ENCODE data around the gene EPHA8.

EPHA8 gene

GRCh38 chr1:22588899-22589422, 25.7 kb downstream of the EPHA8 start:
- no peaks in the 10 kb centered on the region for H3K9me3 ChIP-seq (ENCODE audit: control insufficient read depth, low read length)
- no peak overlapping the region for H3K4me3 ChIP-seq (ENCODE audit: insufficient read depth, low read depth, low read length, poor library complexity, severe bottlenecking)
- H3K4me1 ChIP-seq (ENCODE audit: control insufficient read depth, insufficient read depth, low read length, poor library complexity, severe bottlenecking), result no peaks in the 10 kb centered on the region
- no peaks in the 10 kb centered on the region for H3K36me3 ChIP-seq (ENCODE audit: control insufficient read depth, insufficient read depth, low read length)
- no peak for DNase-seq
- H3K27ac ChIP-seq (ENCODE audit: insufficient read depth, low read length, poor library complexity, severe bottlenecking), result no peak overlapping the region
- H3K27me3 ChIP-seq (replicated peaks; ENCODE audit: control insufficient read depth, insufficient read depth, low read length, poor library complexity, severe bottlenecking), result peaks cover 4% of the 10 kb centered on the region

- DNase-seq, result no peak
- Histone ChIP-seq H3K4me3 (ENCODE audit: insufficient read depth, low read depth, low read length, poor library complexity, severe bottlenecking) (no peak overlapping the region), H3K36me3 (ENCODE audit: control insufficient read depth, insufficient read depth, low read length) (no peaks in the 10 kb centered on the region), H3K27ac (ENCODE audit: insufficient read depth, low read length, poor library complexity, severe bottlenecking) (no peak overlapping the region), H3K27me3 (replicated peaks; ENCODE audit: control insufficient read depth, insufficient read depth, low read length, poor library complexity, severe bottlenecking) (peaks cover 4% of the 10 kb centered on the region), H3K9me3 (ENCODE audit: control insufficient read depth, low read length) (no peaks in the 10 kb centered on the region), H3K4me1 (ENCODE audit: control insufficient read depth, insufficient read depth, low read length, poor library complexity, severe bottlenecking) (no peaks in the 10 kb centered on the region)
Observed at GRCh38 chr1:22591576-22591975, 28.3 kb downstream of the EPHA8 start.

GRCh38 chr1:22592051-22592450, 28.8 kb downstream of the EPHA8 start:
- no peaks in the 10 kb centered on the region for H3K9me3 ChIP-seq (ENCODE audit: control insufficient read depth, low read length)
- no peak overlapping the region for H3K27ac ChIP-seq (ENCODE audit: insufficient read depth, low read length, poor library complexity, severe bottlenecking)
- peaks cover 4% of the 10 kb centered on the region for H3K27me3 ChIP-seq (replicated peaks; ENCODE audit: control insufficient read depth, insufficient read depth, low read length, poor library complexity, severe bottlenecking)
- no peak overlapping the region for H3K4me3 ChIP-seq (ENCODE audit: insufficient read depth, low read depth, low read length, poor library complexity, severe bottlenecking)
- no peaks in the 10 kb centered on the region for H3K4me1 ChIP-seq (ENCODE audit: control insufficient read depth, insufficient read depth, low read length, poor library complexity, severe bottlenecking)
- no peak for DNase-seq
- no peaks in the 10 kb centered on the region for H3K36me3 ChIP-seq (ENCODE audit: control insufficient read depth, insufficient read depth, low read length)

GRCh38 chr1:22592919-22593790, 29.9 kb downstream of the EPHA8 start:
- DNase-seq, result no peak
- H3K27me3 ChIP-seq (replicated peaks; ENCODE audit: control insufficient read depth, insufficient read depth, low read length, poor library complexity, severe bottlenecking), result peaks cover 4% of the 10 kb centered on the region
- H3K27ac ChIP-seq (ENCODE audit: insufficient read depth, low read length, poor library complexity, severe bottlenecking), result no peak overlapping the region
- no peaks in the 10 kb centered on the region for H3K36me3 ChIP-seq (ENCODE audit: control insufficient read depth, insufficient read depth, low read length)
- H3K9me3 ChIP-seq (ENCODE audit: control insufficient read depth, low read length), result no peaks in the 10 kb centered on the region
- no peak overlapping the region for H3K4me3 ChIP-seq (ENCODE audit: insufficient read depth, low read depth, low read length, poor library complexity, severe bottlenecking)
- no peaks in the 10 kb centered on the region for H3K4me1 ChIP-seq (ENCODE audit: control insufficient read depth, insufficient read depth, low read length, poor library complexity, severe bottlenecking)

- Histone ChIP-seq H3K27me3 (replicated peaks; ENCODE audit: control insufficient read depth, insufficient read depth, low read length, poor library complexity, severe bottlenecking) (no peaks in the 10 kb centered on the region), H3K4me1 (ENCODE audit: control insufficient read depth, insufficient read depth, low read length, poor library complexity, severe bottlenecking) (no peaks in the 10 kb centered on the region), H3K4me3 (ENCODE audit: insufficient read depth, low read depth, low read length, poor library complexity, severe bottlenecking) (no peak overlapping the region), H3K36me3 (ENCODE audit: control insufficient read depth, insufficient read depth, low read length) (no peaks in the 10 kb centered on the region), H3K9me3 (ENCODE audit: control insufficient read depth, low read length) (no peaks in the 10 kb centered on the region), H3K27ac (ENCODE audit: insufficient read depth, low read length, poor library complexity, severe bottlenecking) (no peak overlapping the region)
- no peak for DNase-seq
Observed at GRCh38 chr1:22594396-22594795, 31.1 kb downstream of the EPHA8 start.

- Histone ChIP-seq H3K9me3 (ENCODE audit: control insufficient read depth, low read length) (no peaks in the 10 kb centered on the region), H3K4me1 (ENCODE audit: control insufficient read depth, insufficient read depth, low read length, poor library complexity, severe bottlenecking) (no peaks in the 10 kb centered on the region), H3K27ac (ENCODE audit: insufficient read depth, low read length, poor library complexity, severe bottlenecking) (no peak overlapping the region), H3K27me3 (replicated peaks; ENCODE audit: control insufficient read depth, insufficient read depth, low read length, poor library complexity, severe bottlenecking) (no peaks in the 10 kb centered on the region), H3K36me3 (ENCODE audit: control insufficient read depth, insufficient read depth, low read length) (no peaks in the 10 kb centered on the region), H3K4me3 (ENCODE audit: insufficient read depth, low read depth, low read length, poor library complexity, severe bottlenecking) (no peak overlapping the region)
- no peak for DNase-seq
Observed at GRCh38 chr1:22595108-22595507, 31.8 kb downstream of the EPHA8 start.

GRCh38 chr1:22597301-22597965, 34.1 kb downstream of the EPHA8 start:
- Histone ChIP-seq H3K9me3 (ENCODE audit: control insufficient read depth, low read length) (no peaks in the 10 kb centered on the region), H3K4me1 (ENCODE audit: control insufficient read depth, insufficient read depth, low read length, poor library complexity, severe bottlenecking) (no peaks in the 10 kb centered on the region), H3K4me3 (ENCODE audit: insufficient read depth, low read depth, low read length, poor library complexity, severe bottlenecking) (no peak overlapping the region), H3K27ac (ENCODE audit: insufficient read depth, low read length, poor library complexity, severe bottlenecking) (no peak overlapping the region), H3K36me3 (ENCODE audit: control insufficient read depth, insufficient read depth, low read length) (no peaks in the 10 kb centered on the region), H3K27me3 (replicated peaks; ENCODE audit: control insufficient read depth, insufficient read depth, low read length, poor library complexity, severe bottlenecking) (no peaks in the 10 kb centered on the region)
- no peak for DNase-seq

GRCh38 chr1:22597996-22598395, 34.7 kb downstream of the EPHA8 start:
- Histone ChIP-seq H3K27me3 (replicated peaks; ENCODE audit: control insufficient read depth, insufficient read depth, low read length, poor library complexity, severe bottlenecking) (no peaks in the 10 kb centered on the region), H3K4me3 (ENCODE audit: insufficient read depth, low read depth, low read length, poor library complexity, severe bottlenecking) (no peak overlapping the region), H3K4me1 (ENCODE audit: control insufficient read depth, insufficient read depth, low read length, poor library complexity, severe bottlenecking) (no peaks in the 10 kb centered on the region), H3K9me3 (ENCODE audit: control insufficient read depth, low read length) (no peaks in the 10 kb centered on the region), H3K36me3 (ENCODE audit: control insufficient read depth, insufficient read depth, low read length) (no peaks in the 10 kb centered on the region), H3K27ac (ENCODE audit: insufficient read depth, low read length, poor library complexity, severe bottlenecking) (no peak overlapping the region)
- DNase-seq, result no peak

GRCh38 chr1:22598736-22599135, 35.4 kb downstream of the EPHA8 start:
- Histone ChIP-seq H3K27me3 (replicated peaks; ENCODE audit: control insufficient read depth, insufficient read depth, low read length, poor library complexity, severe bottlenecking) (no peaks in the 10 kb centered on the region), H3K36me3 (ENCODE audit: control insufficient read depth, insufficient read depth, low read length) (no peaks in the 10 kb centered on the region), H3K4me3 (ENCODE audit: insufficient read depth, low read depth, low read length, poor library complexity, severe bottlenecking) (no peak overlapping the region), H3K27ac (ENCODE audit: insufficient read depth, low read length, poor library complexity, severe bottlenecking) (no peak overlapping the region), H3K9me3 (ENCODE audit: control insufficient read depth, low read length) (no peaks in the 10 kb centered on the region), H3K4me1 (ENCODE audit: control insufficient read depth, insufficient read depth, low read length, poor library complexity, severe bottlenecking) (no peaks in the 10 kb centered on the region)
- DNase-seq, result no peak

Data from effector memory CD4-positive, alpha-beta T cell (primary cell).